GM19455 (cell line): ENCODE measurements around the gene OBI1.

ENCODE experiments used
- ATAC-seq: cut with Tn5 transposase; IDR thresholded peaks from one replicate; pipeline ENCODE4 v1.9.1; 2021; ENCODE audit not compliant: unreplicated experiment

Gene OBI1

GRCh38 chr13:78658630-78659449 is at the start of gene OBI1:
Gene OBI1 (minus strand): TSS chr13:78659155. CDS start chr13:78659120, 35 bp downstream.
- peak; percentile 70 for ATAC-seq

GRCh38 chr13:78701383-78701782 is 42.4 kb upstream of the OBI1 start:
- ATAC-seq = no peak

GRCh38 chr13:78700121-78700910 is 41.4 kb upstream of the OBI1 start:
- ATAC-seq = no peak

GRCh38 chr13:78689011-78689410 is 30.1 kb upstream of the OBI1 start:
- ATAC-seq = no peak

GRCh38 chr13:78686461-78686860 is 27.5 kb upstream of the OBI1 start:
- ATAC-seq = no peak

- no peak for ATAC-seq
Observed at GRCh38 chr13:78680576-78681350, 21.8 kb upstream of the OBI1 start.

GRCh38 chr13:78680115-78680561 is 21.2 kb upstream of the OBI1 start:
- ATAC-seq = no peak

GRCh38 chr13:78679329-78679728 is 20.4 kb upstream of the OBI1 start:
- ATAC-seq = no peak

GRCh38 chr13:78675112-78675511 is 16.2 kb upstream of the OBI1 start:
- no peak for ATAC-seq

GRCh38 chr13:78674638-78675037 is 15.7 kb upstream of the OBI1 start:
- ATAC-seq = no peak

- ATAC-seq = no peak
Observed at GRCh38 chr13:78662467-78662866, 3.5 kb upstream of the OBI1 start.

- ATAC-seq = no peak
Observed at GRCh38 chr13:78660495-78660857, 1.5 kb upstream of the OBI1 start.

GRCh38 chr13:78659732-78660494 is 958 bp upstream of the OBI1 start:
- ATAC-seq = no peak

- ATAC-seq = no peak
Observed at GRCh38 chr13:78659450-78659730, 435 bp upstream of the OBI1 start.

- peak; percentile 39 for ATAC-seq
Observed at GRCh38 chr13:78657699-78658629, 991 bp downstream of the OBI1 start.

- no peak for ATAC-seq
Observed at GRCh38 chr13:78655906-78656305, 3.0 kb downstream of the OBI1 start.

GRCh38 chr13:78655007-78655406 is 3.9 kb downstream of the OBI1 start:
- ATAC-seq = no peak

- ATAC-seq = no peak
Observed at GRCh38 chr13:78652651-78653050, 6.3 kb downstream of the OBI1 start.

- no peak for ATAC-seq
Observed at GRCh38 chr13:78650717-78651083, 8.3 kb downstream of the OBI1 start.
